ENCODE data around the gene HIVEP3.

- no peak for TF ChIP-seq CTCF (IDR thresholded peaks at IDR 0.05)
- no peak for TF ChIP-seq ZNF317 (CRISPR knock-in tag; IDR thresholded peaks at IDR 0.05; ENCODE audit: borderline replicate concordance, low read depth)
- TF ChIP-seq CBFB (CRISPR knock-in tag; IDR thresholded peaks at IDR 0.05; ENCODE audit: low read depth), result no peak
- no peak for TF ChIP-seq MAX (CRISPR knock-in tag; IDR thresholded peaks at IDR 0.05)
- TF ChIP-seq ATF3 (CRISPR knock-in tag; conservative IDR thresholded peaks at IDR 0.05), result no peak
- TF ChIP-seq ATF6 (CRISPR knock-in tag; IDR thresholded peaks at IDR 0.05), result no peak
- no peak for TF ChIP-seq NR3C1 (CRISPR knock-in tag; conservative IDR thresholded peaks at IDR 0.05; ENCODE audit: low read depth)
- no peak for TF ChIP-seq ZNF423 (CRISPR knock-in tag; IDR thresholded peaks at IDR 0.05)
- no peak for TF ChIP-seq SP1 (CRISPR knock-in tag; conservative IDR thresholded peaks at IDR 0.05)
- TF ChIP-seq ESRRA (CRISPR knock-in tag; IDR thresholded peaks at IDR 0.05; ENCODE audit: borderline replicate concordance), result no peak
Observed at GRCh38 chr1:41589395-41589794, 329.3 kb downstream of the HIVEP3 start.

Data from WTC11 (cell line).